ENCODE results near the gene DDHD1. TPM values are rescaled to one million over a fixed set of nuclear protein-coding genes. Genes with fewer than 3 reads are reported as not detected.

Gene DDHD1
- total RNA-seq, 2 experiments from 2014 or later, result 42.5 to 44.5 TPM

- H3K27ac Mint-ChIP-seq, result no peak overlapping the region
- H3K4me1 Mint-ChIP-seq (ENCODE audit: low read depth), result no peaks in the 10 kb centered on the region
- intact Hi-C loops (cut with DNase I, micrococcal nuclease), result no loop called here
- POLR2A ChIA-PET, result no interaction called here
- TF ChIP-seq CTCF (IDR thresholded peaks at IDR 0.05), result no peak
- no peaks in the 10 kb centered on the region for H3K36me3 Mint-ChIP-seq (ENCODE audit: low read depth)
- Histone ChIP-seq H3K36me3 (ENCODE audit: insufficient read depth, low read length) (no peaks in the 10 kb centered on the region), H3K27me3 (ENCODE audit: control insufficient read depth in 1 of 2, insufficient read depth in 2 of 2, low read length in 2 of 2) (no peaks in the 10 kb centered on the region), H3K4me1 (ENCODE audit: insufficient read depth, low read length) (no peaks in the 10 kb centered on the region), H3K4me3 (ENCODE audit: low read length) (no peak overlapping the region), H3K27ac (ENCODE audit: low read depth in 1 of 2, low read length in 2 of 2) (no peak overlapping the region), H3K9me3 (ENCODE audit: control insufficient read depth in 1 of 2, insufficient read depth in 1 of 2, low read length in 2 of 2) (no peaks in the 10 kb centered on the region)
- DNase-seq, result no peak
- H3K27me3 Mint-ChIP-seq, result no peaks in the 10 kb centered on the region
- no peak for ATAC-seq (ENCODE audit: poor library complexity)
- H3K9me3 Mint-ChIP-seq, result no peaks in the 10 kb centered on the region
- H3K4me3 Mint-ChIP-seq, result no peak overlapping the region
- CTCF ChIA-PET, result no interaction called here
Observed at GRCh38 chr14:53192052-53192760, 39.1 kb upstream of the DDHD1 start.

DNA sequence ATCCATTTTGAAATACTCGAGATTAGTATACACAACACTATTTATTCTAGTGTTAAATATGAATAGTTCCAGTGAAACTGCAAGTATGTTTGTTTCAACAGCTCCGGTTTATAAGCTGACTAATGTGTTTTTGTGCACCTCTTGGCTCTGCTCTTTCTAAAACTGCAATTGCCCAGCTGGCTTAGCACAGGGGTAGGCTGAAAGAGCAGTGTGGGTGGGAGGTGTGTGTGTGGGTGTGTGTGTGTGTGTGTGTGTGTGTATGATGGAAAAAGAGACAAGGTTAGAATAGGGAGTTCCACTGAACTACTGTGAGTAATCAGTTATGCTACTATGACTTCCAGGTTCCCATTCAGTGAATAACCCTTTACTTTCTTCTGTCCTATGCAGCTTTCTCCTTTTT is 37.8 kb upstream of the DDHD1 start:
- Histone ChIP-seq H3K36me3 (ENCODE audit: insufficient read depth, low read length) (no peaks in the 10 kb centered on the region), H3K27me3 (ENCODE audit: control insufficient read depth in 1 of 2, insufficient read depth in 2 of 2, low read length in 2 of 2) (no peaks in the 10 kb centered on the region), H3K4me1 (ENCODE audit: insufficient read depth, low read length) (no peaks in the 10 kb centered on the region), H3K4me3 (ENCODE audit: low read length) (no peak overlapping the region), H3K9me3 (ENCODE audit: control insufficient read depth in 1 of 2, insufficient read depth in 1 of 2, low read length in 2 of 2) (no peaks in the 10 kb centered on the region), H3K27ac (ENCODE audit: low read depth in 1 of 2, low read length in 2 of 2) (no peak overlapping the region)
- CTCF ChIA-PET, result no interaction called here
- Mint-ChIP-seq H3K4me3 (no peak overlapping the region), H3K9me3 (no peaks in the 10 kb centered on the region), H3K4me1 (ENCODE audit: low read depth) (no peaks in the 10 kb centered on the region), H3K36me3 (ENCODE audit: low read depth) (no peaks in the 10 kb centered on the region), H3K27me3 (no peaks in the 10 kb centered on the region), H3K27ac (no peak overlapping the region)
- no peak for ATAC-seq (ENCODE audit: poor library complexity)
- intact Hi-C loops (cut with DNase I, micrococcal nuclease), result no loop called here
- no peak for DNase-seq
- TF ChIP-seq CTCF (IDR thresholded peaks at IDR 0.05), result no peak
- POLR2A ChIA-PET, result no interaction called here

DNA sequence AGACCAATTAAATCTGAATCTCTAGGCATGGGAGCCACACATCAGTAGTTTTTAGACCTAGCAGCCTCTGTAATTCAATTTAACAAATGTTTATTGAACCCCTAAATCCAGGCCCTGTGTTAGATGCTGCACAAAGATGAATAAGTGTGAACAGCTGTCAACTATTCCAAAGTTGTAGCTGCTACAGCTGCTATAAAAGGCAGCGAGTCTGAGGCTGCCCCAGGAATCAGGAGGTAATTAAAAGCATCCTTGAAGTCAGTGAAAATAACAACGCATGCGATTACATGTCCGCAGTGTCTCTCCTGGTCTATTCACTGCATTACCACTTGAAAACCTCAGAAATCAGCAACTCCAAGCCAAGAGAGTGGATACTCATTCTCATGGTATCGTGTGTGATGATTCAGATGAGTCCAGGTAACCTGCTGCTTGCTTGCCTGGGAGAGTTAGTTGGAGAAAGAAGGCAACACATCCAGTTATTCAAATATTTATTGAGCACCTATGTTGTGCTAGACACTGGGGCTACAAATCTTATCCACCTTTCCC is 34.9 kb upstream of the DDHD1 start:
- no peak overlapping the region for H3K4me3 ChIP-seq (ENCODE audit: low read length)
- ChIA-PET CTCF (interaction anchor here (1.2 to 1.6 kb wide), 2 partner anchors 10 to 23 kb away, joined by 3 to 4 read pairs; no protein-coding TSS in a partner anchor), POLR2A (no interaction called here)
- Mint-ChIP-seq H3K27ac (no peak overlapping the region), H3K36me3 (ENCODE audit: low read depth) (no peaks in the 10 kb centered on the region), H3K27me3 (no peaks in the 10 kb centered on the region), H3K4me3 (no peak overlapping the region), H3K4me1 (ENCODE audit: low read depth) (no peaks in the 10 kb centered on the region), H3K9me3 (no peaks in the 10 kb centered on the region)
- intact Hi-C loops (cut with DNase I, micrococcal nuclease), result no loop called here
- H3K36me3 ChIP-seq (ENCODE audit: insufficient read depth, low read length), result no peaks in the 10 kb centered on the region
- H3K4me1 ChIP-seq (ENCODE audit: insufficient read depth, low read length), result no peaks in the 10 kb centered on the region
- no peaks in the 10 kb centered on the region for H3K27me3 ChIP-seq (ENCODE audit: control insufficient read depth in 1 of 2, insufficient read depth in 2 of 2, low read length in 2 of 2)
- TF ChIP-seq CTCF (IDR thresholded peaks at IDR 0.05), result no peak
- no peak for ATAC-seq (ENCODE audit: poor library complexity)
- no peak for DNase-seq
- H3K27ac ChIP-seq (ENCODE audit: low read depth in 1 of 2, low read length in 2 of 2), result no peak overlapping the region
- H3K9me3 ChIP-seq (ENCODE audit: control insufficient read depth in 1 of 2, insufficient read depth in 1 of 2, low read length in 2 of 2), result no peaks in the 10 kb centered on the region
